Thyroid gland (tissue), 4 donors: ENCODE results near the gene PTBP2.

Experiments
- POLR2A ChIP-seq, 2 donors: fragments of 450-650 bp; IDR thresholded peaks; one replicate each; pipeline ENCODE4 v1.6.1; 2017; ENCODE audit warnings: antibody characterized with exemption in 2 of 2, mild to moderate bottlenecking in 2 of 2, moderate library complexity in 1 of 2
- TF ChIP-seq, protein P1 (sequence below), 6 experiments: fragments of 200-600 bp in 3 of 6; fragments of 450-650 bp in 3 of 6; sonication (generic) in 3 of 6; IDR thresholded peaks; one replicate each; pipeline ENCODE4 v1.5.1; 2016 to 2019; ENCODE audit warnings: antibody characterized with exemption in 6 of 6, mild to moderate bottlenecking in 2 of 6, inconsistent platforms in 1 of 6, moderate library complexity in 1 of 6

- TF ChIP-seq, protein P1, sequence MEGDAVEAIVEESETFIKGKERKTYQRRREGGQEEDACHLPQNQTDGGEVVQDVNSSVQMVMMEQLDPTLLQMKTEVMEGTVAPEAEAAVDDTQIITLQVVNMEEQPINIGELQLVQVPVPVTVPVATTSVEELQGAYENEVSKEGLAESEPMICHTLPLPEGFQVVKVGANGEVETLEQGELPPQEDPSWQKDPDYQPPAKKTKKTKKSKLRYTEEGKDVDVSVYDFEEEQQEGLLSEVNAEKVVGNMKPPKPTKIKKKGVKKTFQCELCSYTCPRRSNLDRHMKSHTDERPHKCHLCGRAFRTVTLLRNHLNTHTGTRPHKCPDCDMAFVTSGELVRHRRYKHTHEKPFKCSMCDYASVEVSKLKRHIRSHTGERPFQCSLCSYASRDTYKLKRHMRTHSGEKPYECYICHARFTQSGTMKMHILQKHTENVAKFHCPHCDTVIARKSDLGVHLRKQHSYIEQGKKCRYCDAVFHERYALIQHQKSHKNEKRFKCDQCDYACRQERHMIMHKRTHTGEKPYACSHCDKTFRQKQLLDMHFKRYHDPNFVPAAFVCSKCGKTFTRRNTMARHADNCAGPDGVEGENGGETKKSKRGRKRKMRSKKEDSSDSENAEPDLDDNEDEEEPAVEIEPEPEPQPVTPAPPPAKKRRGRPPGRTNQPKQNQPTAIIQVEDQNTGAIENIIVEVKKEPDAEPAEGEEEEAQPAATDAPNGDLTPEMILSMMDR (IDR thresholded peaks at IDR 0.05) = no peak
- no peak for TF ChIP-seq POLR2A (IDR thresholded peaks at IDR 0.05)
Observed at GRCh38 chr1:96837057-96837780, 115.6 kb downstream of the PTBP2 start.
